Panc1 (cell line): ENCODE data around the gene UAP1. TPM values are rescaled to one million over a fixed set of nuclear protein-coding genes. Genes with fewer than 3 reads are reported as not detected.

Experiments
- ATAC-seq: fragments of 200-7000 bp; cut with Tn5 transposase; 2 replicates; pipeline ENCODE4 v1.9.1; 2020; ENCODE audit warnings: mild to moderate bottlenecking, moderate library complexity
- BruUV-seq: library from RNA; stranded (reverse); fragments of 400-500 nt; replicated peaks from 2 replicates; lab custom pipeline; 2021; lab: Mats Ljungman, UMichigan
- CTCF ChIA-PET: fragments of 300-600 bp; sonication (Branson Sonifier 250); formaldehyde crosslinking; loops from one replicate; lab custom pipeline; 2022; ENCODE audit warnings: antibody characterized with exemption; lab: Charles Lee
- POLR2A ChIA-PET: fragments of 300-600 bp; sonication (Branson Sonifier 250); formaldehyde crosslinking; loops from one replicate; lab custom pipeline; 2022; ENCODE audit warnings: antibody characterized with exemption; lab: Charles Lee
- DNase-seq: peaks from one replicate; pipeline ENCODE4 v3.0.0-alpha.2; 2010; ENCODE audit warnings: low read depth, low spot score
- H3K27ac ChIP-seq: 2 replicates; pipeline ENCODE4 v1.5.1; 2011; ENCODE audit warnings: mild to moderate bottlenecking, low read length, inconsistent platforms
- H3K27me3 ChIP-seq: fragments of 200-500 bp; sonication (Bioruptor generic); 2 replicates; pipeline ENCODE4 v1.6.0; 2014; ENCODE audit warnings: low read length, inconsistent platforms; ENCODE audit not compliant: control insufficient read depth, insufficient read depth
- H3K36me3 ChIP-seq: fragments of 200-500 bp; sonication (Bioruptor generic); 2 replicates; pipeline ENCODE4 v1.5.1; 2014; ENCODE audit warnings: inconsistent platforms, mild to moderate bottlenecking, low read length, moderate library complexity; ENCODE audit not compliant: control insufficient read depth, insufficient read depth
- H3K4me1 ChIP-seq: 2 replicates; pipeline ENCODE4 v1.5.1; 2011; ENCODE audit warnings: inconsistent platforms, mild to moderate bottlenecking, low read length, moderate library complexity; ENCODE audit not compliant: control insufficient read depth, insufficient read depth
- H3K4me3 ChIP-seq, 2 experiments: 2 replicates each; pipeline ENCODE4 v1.5.1; 2011 to 2012; ENCODE audit warnings: low read depth in 2 of 2, low read length in 2 of 2, mild to moderate bottlenecking in 2 of 2, inconsistent platforms in 1 of 2, moderate library complexity in 1 of 2
- H3K9me3 ChIP-seq: fragments of 200-500 bp; sonication (Bioruptor generic); 2 replicates; pipeline ENCODE4 v1.5.1; 2014; ENCODE audit warnings: low read depth, mild to moderate bottlenecking, inconsistent platforms, low read length, moderate library complexity; ENCODE audit not compliant: control insufficient read depth, insufficient read depth
- POLR2AphosphoS5 ChIP-seq: IDR thresholded peaks from 2 replicates; pipeline ENCODE4 v1.6.1; 2012; ENCODE audit warnings: mild to moderate bottlenecking, low read depth, low read length, moderate library complexity
- SIN3A ChIP-seq: IDR thresholded peaks from 2 replicates; pipeline ENCODE4 v1.6.1; 2012; ENCODE audit warnings: low read depth, mild to moderate bottlenecking, low read length, moderate library complexity, borderline replicate concordance; ENCODE audit not compliant: insufficient read depth
- TCF7L2 ChIP-seq: IDR thresholded peaks from 2 replicates; pipeline ENCODE4 v1.6.1; 2011; ENCODE audit warnings: mild to moderate bottlenecking, low read depth, low read length, inconsistent platforms
- in situ Hi-C: cut with HindIII; loops from 2 replicates; pipeline ENCODE4 v1.10.0; 2016; ENCODE audit warnings: low sequenced_read_pairs, low pct_unique_long_range_greater_than_20kb
- intact Hi-C: fragments of 100-400 bp; cut with micrococcal nuclease; formaldehyde crosslinking; loops from one replicate; pipeline ENCODE4 v1.10.0; 2022; ENCODE audit not compliant: unreplicated experiment
- total RNA-seq: library from RNA; stranded (reverse); gene quantifications from one replicate; pipeline ENCODE4 v1.2.1, GENCODE V29; 2021; ENCODE audit not compliant: unreplicated experiment
- TF ChIP-seq, protein P1 (sequence below), 2 experiments: IDR thresholded peaks; 2 replicates each; pipeline ENCODE4 v1.6.1; 2011 to 2012; ENCODE audit warnings: low read depth in 2 of 2, control low read depth in 1 of 2, low read length in 1 of 2, mild to moderate bottlenecking in 1 of 2, moderate library complexity in 1 of 2; ENCODE audit not compliant: insufficient read depth in 1 of 2
- TF ChIP-seq, protein P2 (sequence below): fragments of 450-650 bp; IDR thresholded peaks from 2 replicates; pipeline ENCODE4 v1.5.1; 2017; ENCODE audit warnings: mild to moderate bottlenecking

UAP1 gene
- total RNA-seq, 1 experiment from 2014 or later = 97.7 TPM

DNA sequence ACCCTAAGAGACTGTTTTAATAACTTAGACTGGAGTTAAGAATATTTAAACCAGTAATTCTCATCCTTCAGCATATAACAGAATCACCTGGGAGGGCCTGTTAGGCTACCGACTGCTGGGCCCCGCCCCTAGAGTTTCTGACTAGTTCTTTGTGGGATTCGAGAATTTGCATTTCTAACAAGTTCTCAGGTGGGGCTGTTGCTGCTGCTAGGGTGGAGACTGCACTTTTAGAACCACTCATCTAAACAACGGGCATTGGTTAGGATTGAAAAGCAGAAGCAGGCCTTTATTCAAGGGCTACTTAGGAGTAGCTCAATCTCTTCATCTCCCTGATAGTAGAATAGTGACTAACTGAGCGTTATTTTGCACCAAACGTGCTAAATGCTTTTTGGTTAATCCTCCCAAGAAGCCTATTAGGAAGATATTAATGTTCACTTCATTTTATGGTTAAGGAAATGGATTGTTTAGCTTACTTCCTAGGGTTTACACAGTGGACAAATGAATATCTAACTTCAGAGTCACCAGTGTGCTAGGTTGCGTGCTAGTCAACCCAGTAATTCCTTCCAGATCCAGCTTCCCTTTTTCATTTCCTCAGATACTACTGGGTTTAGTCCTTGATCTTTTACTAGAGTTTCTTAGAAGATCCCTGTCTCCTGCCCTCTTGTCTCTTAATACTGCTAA, 31.1 kb upstream of the UAP1 start:
- TF ChIP-seq POLR2AphosphoS5 (no peak), SIN3A (no peak), TCF7L2 (no peak)
- TF ChIP-seq, protein P1, sequence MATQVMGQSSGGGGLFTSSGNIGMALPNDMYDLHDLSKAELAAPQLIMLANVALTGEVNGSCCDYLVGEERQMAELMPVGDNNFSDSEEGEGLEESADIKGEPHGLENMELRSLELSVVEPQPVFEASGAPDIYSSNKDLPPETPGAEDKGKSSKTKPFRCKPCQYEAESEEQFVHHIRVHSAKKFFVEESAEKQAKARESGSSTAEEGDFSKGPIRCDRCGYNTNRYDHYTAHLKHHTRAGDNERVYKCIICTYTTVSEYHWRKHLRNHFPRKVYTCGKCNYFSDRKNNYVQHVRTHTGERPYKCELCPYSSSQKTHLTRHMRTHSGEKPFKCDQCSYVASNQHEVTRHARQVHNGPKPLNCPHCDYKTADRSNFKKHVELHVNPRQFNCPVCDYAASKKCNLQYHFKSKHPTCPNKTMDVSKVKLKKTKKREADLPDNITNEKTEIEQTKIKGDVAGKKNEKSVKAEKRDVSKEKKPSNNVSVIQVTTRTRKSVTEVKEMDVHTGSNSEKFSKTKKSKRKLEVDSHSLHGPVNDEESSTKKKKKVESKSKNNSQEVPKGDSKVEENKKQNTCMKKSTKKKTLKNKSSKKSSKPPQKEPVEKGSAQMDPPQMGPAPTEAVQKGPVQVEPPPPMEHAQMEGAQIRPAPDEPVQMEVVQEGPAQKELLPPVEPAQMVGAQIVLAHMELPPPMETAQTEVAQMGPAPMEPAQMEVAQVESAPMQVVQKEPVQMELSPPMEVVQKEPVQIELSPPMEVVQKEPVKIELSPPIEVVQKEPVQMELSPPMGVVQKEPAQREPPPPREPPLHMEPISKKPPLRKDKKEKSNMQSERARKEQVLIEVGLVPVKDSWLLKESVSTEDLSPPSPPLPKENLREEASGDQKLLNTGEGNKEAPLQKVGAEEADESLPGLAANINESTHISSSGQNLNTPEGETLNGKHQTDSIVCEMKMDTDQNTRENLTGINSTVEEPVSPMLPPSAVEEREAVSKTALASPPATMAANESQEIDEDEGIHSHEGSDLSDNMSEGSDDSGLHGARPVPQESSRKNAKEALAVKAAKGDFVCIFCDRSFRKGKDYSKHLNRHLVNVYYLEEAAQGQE (IDR thresholded peaks at IDR 0.05; ENCODE audit: insufficient read depth in 1 of 2, low read depth in 2 of 2, low read length in 1 of 2) = no peak
- TF ChIP-seq, protein P2, sequence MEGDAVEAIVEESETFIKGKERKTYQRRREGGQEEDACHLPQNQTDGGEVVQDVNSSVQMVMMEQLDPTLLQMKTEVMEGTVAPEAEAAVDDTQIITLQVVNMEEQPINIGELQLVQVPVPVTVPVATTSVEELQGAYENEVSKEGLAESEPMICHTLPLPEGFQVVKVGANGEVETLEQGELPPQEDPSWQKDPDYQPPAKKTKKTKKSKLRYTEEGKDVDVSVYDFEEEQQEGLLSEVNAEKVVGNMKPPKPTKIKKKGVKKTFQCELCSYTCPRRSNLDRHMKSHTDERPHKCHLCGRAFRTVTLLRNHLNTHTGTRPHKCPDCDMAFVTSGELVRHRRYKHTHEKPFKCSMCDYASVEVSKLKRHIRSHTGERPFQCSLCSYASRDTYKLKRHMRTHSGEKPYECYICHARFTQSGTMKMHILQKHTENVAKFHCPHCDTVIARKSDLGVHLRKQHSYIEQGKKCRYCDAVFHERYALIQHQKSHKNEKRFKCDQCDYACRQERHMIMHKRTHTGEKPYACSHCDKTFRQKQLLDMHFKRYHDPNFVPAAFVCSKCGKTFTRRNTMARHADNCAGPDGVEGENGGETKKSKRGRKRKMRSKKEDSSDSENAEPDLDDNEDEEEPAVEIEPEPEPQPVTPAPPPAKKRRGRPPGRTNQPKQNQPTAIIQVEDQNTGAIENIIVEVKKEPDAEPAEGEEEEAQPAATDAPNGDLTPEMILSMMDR = no peak
- Histone ChIP-seq H3K4me3 (no peak overlapping the region), H3K4me1 (no peaks in the 10 kb centered on the region), H3K9me3 (no peaks in the 10 kb centered on the region), H3K36me3 (peaks cover 12% of the 10 kb centered on the region), H3K27me3 (no peaks in the 10 kb centered on the region), H3K27ac (no peak overlapping the region)
- no TSS peak for BruUV-seq
- ATAC-seq (no peak), DNase-seq (no peak)
- in situ Hi-C loops (no loop called here), intact Hi-C loops (no loop called here)
- CTCF ChIA-PET = no interaction called here
- POLR2A ChIA-PET = no interaction called here

DNA sequence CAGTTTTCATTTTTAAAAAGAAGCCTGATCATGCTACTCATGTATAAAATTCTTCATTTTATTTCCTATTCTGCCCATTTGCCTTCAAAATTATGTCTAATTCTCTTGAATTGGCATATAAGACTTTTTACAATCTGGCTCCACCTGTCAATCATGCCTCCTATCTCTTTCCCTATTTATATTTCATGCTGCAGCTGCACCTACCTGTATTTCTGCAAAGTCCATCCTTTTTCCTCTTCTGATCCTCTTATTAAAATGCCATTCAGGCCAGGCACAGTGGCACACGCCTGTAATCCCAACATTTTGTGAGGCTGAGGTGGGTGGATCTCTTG, 30.6 kb upstream of the UAP1 start:
- CTCF ChIA-PET = no interaction called here

More for the DNA sequence above, 30.6 kb upstream of the UAP1 start:
- BruUV-seq = no TSS peak
- Histone ChIP-seq H3K27me3 (no peaks in the 10 kb centered on the region), H3K9me3 (no peaks in the 10 kb centered on the region), H3K4me3 (no peak overlapping the region), H3K27ac (no peak overlapping the region), H3K4me1 (no peaks in the 10 kb centered on the region), H3K36me3 (peaks cover 10% of the 10 kb centered on the region)
- TF ChIP-seq SIN3A (no peak), POLR2AphosphoS5 (no peak), TCF7L2 (no peak)
- TF ChIP-seq, protein P2 = no peak
- TF ChIP-seq, protein P1 (IDR thresholded peaks at IDR 0.05; ENCODE audit: insufficient read depth in 1 of 2, low read depth in 2 of 2, low read length in 1 of 2) = no peak
- POLR2A ChIA-PET = no interaction called here
- ATAC-seq = no peak
- intact Hi-C loops (no loop called here), in situ Hi-C loops (no loop called here)
- no peak for DNase-seq
